Measurements from ENCODE around the gene PLD6. TPM values are rescaled to one million over a fixed set of nuclear protein-coding genes. Genes with fewer than 3 reads are reported as not detected.

Gene PLD6
- total and polyA plus RNA-seq, 2 donors (not counting 1 experiment from before 2014, with no cell fraction given), result 2.5 to 7.8 TPM

DNA sequence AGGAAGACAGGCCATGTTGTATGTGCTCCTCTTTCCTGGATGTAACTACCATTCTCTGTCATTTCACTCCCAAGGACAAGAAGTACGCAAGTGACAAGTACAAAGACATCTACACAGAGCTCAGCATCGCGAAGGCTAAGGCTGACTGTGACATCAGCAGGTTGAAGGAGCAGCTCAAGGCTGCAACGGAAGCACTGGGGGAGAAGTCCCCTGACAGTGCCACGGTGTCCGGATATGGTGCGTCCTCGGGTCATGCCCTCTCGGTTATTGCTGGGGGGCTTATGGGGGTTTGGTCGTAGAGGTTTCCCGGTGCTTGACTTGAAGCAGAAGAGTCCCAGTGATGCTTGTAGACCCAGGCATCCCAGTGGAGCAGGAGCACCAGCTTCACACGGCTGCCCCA is 29.0 kb downstream of the PLD6 start:
- no peaks in the 10 kb centered on the region for H3K4me1 ChIP-seq (ENCODE audit: control insufficient read depth, extremely low read depth, insufficient read depth, low read length)
- H3K9ac ChIP-seq (ENCODE audit: insufficient read depth, low read length), result no peak overlapping the region
- no peak for DNase-seq (ENCODE audit: low read depth in 2 of 2)
- H3K9me3 ChIP-seq (ENCODE audit: control insufficient read depth, insufficient read depth, low read depth, low read length), result no peaks in the 10 kb centered on the region
- no peaks in the 10 kb centered on the region for H3K79me2 ChIP-seq (ENCODE audit: control insufficient read depth, insufficient read depth, low read length)
- peaks cover 43% of the 10 kb centered on the region for H3K36me3 ChIP-seq (ENCODE audit: control insufficient read depth, insufficient read depth, low read length)
- H3K4me3 ChIP-seq (replicated peaks in 1 of 4; ENCODE audit: control extremely low read depth in 1 of 4, insufficient read depth in 1 of 4, low read depth in 3 of 4, low read length in 4 of 4), result no peak overlapping the region
- no peak overlapping the region for H3K4me2 ChIP-seq (ENCODE audit: extremely low read depth, insufficient read depth, low read length)
- no peaks in the 10 kb centered on the region for H3K27me3 ChIP-seq (ENCODE audit: control insufficient read depth, insufficient read depth, low read length)
- no peak overlapping the region for H3K27ac ChIP-seq (ENCODE audit: insufficient read depth, low read length)
- no peaks in the 10 kb centered on the region for H4K20me1 ChIP-seq (ENCODE audit: control insufficient read depth, extremely low read depth, insufficient read depth, low read length)
- TF ChIP-seq EZH2 (IDR thresholded peaks at IDR 0.05; ENCODE audit: low read length, missing control alignments) (no peak), CTCF (conservative IDR thresholded peaks at IDR 0.05 in 1 of 2, IDR thresholded peaks at IDR 0.05 in 1 of 2; ENCODE audit: low read depth in 1 of 2, low read length in 2 of 2) (no peak)
- no peak overlapping the region for H2AFZ ChIP-seq (ENCODE audit: low read length)

GRCh38 chr17:17176341-17176740 is 29.8 kb downstream of the PLD6 start:
- Histone ChIP-seq H3K27me3 (ENCODE audit: control insufficient read depth, insufficient read depth, low read length) (no peaks in the 10 kb centered on the region), H3K9me3 (ENCODE audit: control insufficient read depth, insufficient read depth, low read depth, low read length) (no peaks in the 10 kb centered on the region), H3K4me2 (ENCODE audit: extremely low read depth, insufficient read depth, low read length) (no peak overlapping the region), H3K4me3 (replicated peaks in 1 of 4; ENCODE audit: control extremely low read depth in 1 of 4, insufficient read depth in 1 of 4, low read depth in 3 of 4, low read length in 4 of 4) (no peak overlapping the region), H4K20me1 (ENCODE audit: control insufficient read depth, extremely low read depth, insufficient read depth, low read length) (no peaks in the 10 kb centered on the region), H2AFZ (ENCODE audit: low read length) (no peak overlapping the region), H3K27ac (ENCODE audit: insufficient read depth, low read length) (no peak overlapping the region), H3K79me2 (ENCODE audit: control insufficient read depth, insufficient read depth, low read length) (no peaks in the 10 kb centered on the region), H3K36me3 (ENCODE audit: control insufficient read depth, insufficient read depth, low read length) (peaks cover 43% of the 10 kb centered on the region), H3K4me1 (ENCODE audit: control insufficient read depth, extremely low read depth, insufficient read depth, low read length) (no peaks in the 10 kb centered on the region), H3K9ac (ENCODE audit: insufficient read depth, low read length) (no peak overlapping the region)
- DNase-seq (ENCODE audit: low read depth in 2 of 2), result no peak
- no peak for TF ChIP-seq CTCF (conservative IDR thresholded peaks at IDR 0.05 in 1 of 2, IDR thresholded peaks at IDR 0.05 in 1 of 2; ENCODE audit: low read depth in 1 of 2, low read length in 2 of 2)
- no peak for TF ChIP-seq EZH2 (IDR thresholded peaks at IDR 0.05; ENCODE audit: low read length, missing control alignments)

- Histone ChIP-seq H3K27ac (ENCODE audit: insufficient read depth, low read length) (no peak overlapping the region), H3K9ac (ENCODE audit: insufficient read depth, low read length) (no peak overlapping the region), H3K9me3 (ENCODE audit: control insufficient read depth, insufficient read depth, low read depth, low read length) (no peaks in the 10 kb centered on the region), H3K4me3 (replicated peaks in 1 of 4; ENCODE audit: control extremely low read depth in 1 of 4, insufficient read depth in 1 of 4, low read depth in 3 of 4, low read length in 4 of 4) (no peak overlapping the region), H3K4me1 (ENCODE audit: control insufficient read depth, extremely low read depth, insufficient read depth, low read length) (no peaks in the 10 kb centered on the region), H3K4me2 (ENCODE audit: extremely low read depth, insufficient read depth, low read length) (no peak overlapping the region), H3K36me3 (ENCODE audit: control insufficient read depth, insufficient read depth, low read length) (peaks cover 44% of the 10 kb centered on the region), H4K20me1 (ENCODE audit: control insufficient read depth, extremely low read depth, insufficient read depth, low read length) (no peaks in the 10 kb centered on the region), H3K79me2 (ENCODE audit: control insufficient read depth, insufficient read depth, low read length) (no peaks in the 10 kb centered on the region), H2AFZ (ENCODE audit: low read length) (no peak overlapping the region), H3K27me3 (ENCODE audit: control insufficient read depth, insufficient read depth, low read length) (no peaks in the 10 kb centered on the region)
- DNase-seq (ENCODE audit: low read depth in 2 of 2), result no peak
- TF ChIP-seq EZH2 (IDR thresholded peaks at IDR 0.05; ENCODE audit: low read length, missing control alignments) (no peak), CTCF (conservative IDR thresholded peaks at IDR 0.05 in 1 of 2, IDR thresholded peaks at IDR 0.05 in 1 of 2; ENCODE audit: low read depth in 1 of 2, low read length in 2 of 2) (no peak)
These were observed 30.2 kb downstream of the PLD6 start for GRCh38 chr17:17175917-17176316.

Data from fibroblast of lung (primary cell).